SK-N-SH treated with all-trans-retinoic acid at 6 μM for 48 hours (cell line): ENCODE data around the gene TOMM20.

Experiments
- CSDC2 ChIP-seq: fragments of 250-450 bp; sonication (Bioruptor Pico); IDR thresholded peaks from 2 replicates; pipeline ENCODE4 v1.5.0; 2020; ENCODE audit warnings: mild to moderate bottlenecking, moderate library complexity
- ISL1 ChIP-seq: fragments of 250-450 bp; sonication (Bioruptor Pico); IDR thresholded peaks from 2 replicates; pipeline ENCODE4 v2.1.2; 2022; ENCODE audit warnings: mild to moderate bottlenecking, moderate library complexity
- ZC3H10 ChIP-seq: fragments of 250-450 bp; sonication (Bioruptor Pico); IDR thresholded peaks from 2 replicates; pipeline ENCODE4 v1.5.1; 2021; ENCODE audit warnings: mild to moderate bottlenecking, moderate library complexity
- ZFP3 ChIP-seq: fragments of 250-450 bp; sonication (Bioruptor Pico); IDR thresholded peaks from 2 replicates; pipeline ENCODE4 v1.5.0; 2020; ENCODE audit warnings: mild to moderate bottlenecking, moderate library complexity
- ZNF8 ChIP-seq: fragments of 450-650 bp; formaldehyde crosslinking; IDR thresholded peaks from 2 replicates; pipeline ENCODE4 v1.5.0; 2020; ENCODE audit warnings: mild to moderate bottlenecking, moderate library complexity
- TF ChIP-seq, protein P1 (sequence below): fragments of 250-450 bp; sonication (Bioruptor Pico); IDR thresholded peaks from 2 replicates; pipeline ENCODE4 v1.8.0; 2020; ENCODE audit warnings: mild to moderate bottlenecking, moderate library complexity, borderline replicate concordance

DNA sequence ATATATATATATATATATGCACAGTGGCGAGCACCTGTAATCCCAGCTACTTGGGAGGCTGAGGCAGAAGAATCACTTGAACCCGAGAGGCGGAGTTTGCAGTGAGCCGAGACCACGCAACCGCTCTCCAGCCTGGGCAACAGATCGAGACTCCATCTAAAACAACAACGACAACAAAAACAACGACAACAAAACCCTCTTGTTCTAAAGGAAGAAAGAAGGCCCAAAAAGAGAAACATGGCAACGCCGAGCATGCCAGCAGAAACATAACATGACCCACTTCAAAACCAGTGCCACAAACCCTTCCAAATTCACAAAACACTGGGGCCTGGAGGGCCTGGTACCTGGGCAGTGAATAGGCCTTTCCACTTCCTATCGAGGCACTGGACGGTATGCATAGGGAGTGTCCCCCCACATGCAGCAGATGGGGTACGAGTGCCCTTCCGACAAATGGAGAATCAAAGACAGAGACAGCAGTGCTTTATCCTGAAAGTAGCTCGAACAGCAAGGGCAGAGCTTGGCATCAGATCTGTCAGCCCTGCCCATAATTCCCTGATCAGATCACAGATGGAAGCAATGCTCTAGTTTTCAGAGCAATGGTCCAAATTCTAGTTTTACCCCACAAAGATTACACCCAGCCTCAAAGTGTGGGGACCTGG lies 52.0 kb downstream of the TOMM20 start:
- no peak for TF ChIP-seq ZNF8 (CRISPR knock-in tag)
- no peak for TF ChIP-seq ZFP3 (CRISPR knock-in tag)
- TF ChIP-seq, protein P1, sequence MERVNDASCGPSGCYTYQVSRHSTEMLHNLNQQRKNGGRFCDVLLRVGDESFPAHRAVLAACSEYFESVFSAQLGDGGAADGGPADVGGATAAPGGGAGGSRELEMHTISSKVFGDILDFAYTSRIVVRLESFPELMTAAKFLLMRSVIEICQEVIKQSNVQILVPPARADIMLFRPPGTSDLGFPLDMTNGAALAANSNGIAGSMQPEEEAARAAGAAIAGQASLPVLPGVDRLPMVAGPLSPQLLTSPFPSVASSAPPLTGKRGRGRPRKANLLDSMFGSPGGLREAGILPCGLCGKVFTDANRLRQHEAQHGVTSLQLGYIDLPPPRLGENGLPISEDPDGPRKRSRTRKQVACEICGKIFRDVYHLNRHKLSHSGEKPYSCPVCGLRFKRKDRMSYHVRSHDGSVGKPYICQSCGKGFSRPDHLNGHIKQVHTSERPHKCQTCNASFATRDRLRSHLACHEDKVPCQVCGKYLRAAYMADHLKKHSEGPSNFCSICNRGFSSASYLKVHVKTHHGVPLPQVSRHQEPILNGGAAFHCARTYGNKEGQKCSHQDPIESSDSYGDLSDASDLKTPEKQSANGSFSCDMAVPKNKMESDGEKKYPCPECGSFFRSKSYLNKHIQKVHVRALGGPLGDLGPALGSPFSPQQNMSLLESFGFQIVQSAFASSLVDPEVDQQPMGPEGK (CRISPR knock-in tag) = no peak
- TF ChIP-seq CSDC2 (CRISPR knock-in tag) = no peak
- no peak for TF ChIP-seq ISL1
- no peak for TF ChIP-seq ZC3H10 (CRISPR knock-in tag)
